Vagina (tissue), 2 donors: ENCODE measurements around the gene SSU72. TPM values are rescaled to one million over a fixed set of nuclear protein-coding genes. Genes with fewer than 3 reads are reported as not detected.

ENCODE experiments used
- DNase-seq, 2 donors: peaks; one replicate each; pipeline ENCODE4 v3.0.0-alpha.2; 2017; ENCODE audit errors: extremely low spot score in 2 of 2
- H3K27ac ChIP-seq: fragments of 200-600 bp; sonication (generic); one replicate; pipeline ENCODE4 v1.5.1; 2019
- H3K27me3 ChIP-seq: fragments of 200-600 bp; sonication (generic); one replicate; pipeline ENCODE4 v1.5.1; 2019
- H3K36me3 ChIP-seq, 2 donors: fragments of 200-600 bp; sonication (generic); one replicate each; pipeline ENCODE4 v1.5.1; 2017 to 2019
- H3K4me1 ChIP-seq: fragments of 200-600 bp; sonication (generic); one replicate; pipeline ENCODE4 v1.5.1; 2019
- H3K4me3 ChIP-seq, 2 donors: fragments of 200-600 bp; sonication (generic); 1 replicate in 1 of 2; 2 replicates in 1 of 2; pipeline ENCODE4 v1.5.1; 2016 to 2019
- H3K9me3 ChIP-seq: fragments of 200-600 bp; sonication (generic); one replicate; pipeline ENCODE4 v1.5.1; 2019
- CTCF ChIP-seq, 3 experiments: fragments of 450-650 bp in 2 of 3; fragments of 200-600 bp in 1 of 3; sonication (generic) in 1 of 3; IDR thresholded peaks; one replicate each; pipeline ENCODE4 v1.5.1; 2017 to 2019; ENCODE audit warnings: antibody characterized with exemption in 3 of 3, mild to moderate bottlenecking in 2 of 3, moderate library complexity in 2 of 3
- POLR2A ChIP-seq, 2 donors: fragments of 450-650 bp; IDR thresholded peaks; one replicate each; pipeline ENCODE4 v1.6.1; 2017; ENCODE audit warnings: antibody characterized with exemption in 2 of 2, mild to moderate bottlenecking in 2 of 2, moderate library complexity in 2 of 2
- POLR2AphosphoS5 ChIP-seq, 2 donors: sonication (generic); formaldehyde crosslinking; IDR thresholded peaks; one replicate each; pipeline ENCODE4 v1.9.0; 2017; ENCODE audit warnings: antibody characterized with exemption in 2 of 2, mild to moderate bottlenecking in 2 of 2, low read depth in 1 of 2; ENCODE audit not compliant: insufficient read depth in 1 of 2
- intact Hi-C: fragments of 100-400 bp; cut with DNase I; formaldehyde crosslinking; loops from one replicate; pipeline ENCODE4 v1.15.1; 2023
- total RNA-seq: library from RNA; depleted of rRNA; stranded (reverse); fragments of >200 nt; gene quantifications from one replicate; pipeline ENCODE4 v1.2.3, GENCODE V29; 2016

Gene SSU72
- total RNA-seq, 1 donor from 2014 or later = 105 TPM

GRCh38 chr1:1565340-1565739, 9.3 kb downstream of the SSU72 start:
- no peak for DNase-seq
- H3K27ac ChIP-seq = no peak overlapping the region
- no peaks in the 10 kb centered on the region for H3K27me3 ChIP-seq
- no peaks in the 10 kb centered on the region for H3K9me3 ChIP-seq
- peaks cover 27% of the 10 kb centered on the region for H3K4me1 ChIP-seq
- no peak overlapping the region for H3K4me3 ChIP-seq
- H3K36me3 ChIP-seq = peaks cover 0 to 35% of the 10 kb centered on the region in 2 donors
- no peak for TF ChIP-seq POLR2AphosphoS5 (IDR thresholded peaks at IDR 0.05; ENCODE audit: insufficient read depth in 1 of 2, low read depth in 1 of 2)
- TF ChIP-seq CTCF (IDR thresholded peaks at IDR 0.05) = no peak
- no peak for TF ChIP-seq POLR2A (IDR thresholded peaks at IDR 0.05)
- intact Hi-C loops = no loop called here

GRCh38 chr1:1564268-1564667, 10.4 kb downstream of the SSU72 start:
- Histone ChIP-seq H3K9me3 (no peaks in the 10 kb centered on the region), H3K4me3 (no peak overlapping the region), H3K36me3 (peaks cover 0 to 35% of the 10 kb centered on the region in 2 donors), H3K27ac (no peak overlapping the region), H3K4me1 (peaks cover 17% of the 10 kb centered on the region), H3K27me3 (no peaks in the 10 kb centered on the region)
- DNase-seq = no peak
- TF ChIP-seq CTCF (IDR thresholded peaks at IDR 0.05) (no peak), POLR2AphosphoS5 (IDR thresholded peaks at IDR 0.05; ENCODE audit: insufficient read depth in 1 of 2, low read depth in 1 of 2) (no peak), POLR2A (IDR thresholded peaks at IDR 0.05) (no peak)
- intact Hi-C loops = no loop called here

- intact Hi-C loops = no loop called here
- no peak for DNase-seq
- no peaks in the 10 kb centered on the region for H3K27me3 ChIP-seq
- TF ChIP-seq POLR2AphosphoS5 (IDR thresholded peaks at IDR 0.05; ENCODE audit: insufficient read depth in 1 of 2, low read depth in 1 of 2) (no peak), CTCF (IDR thresholded peaks at IDR 0.05) (no peak), POLR2A (IDR thresholded peaks at IDR 0.05) (no peak)
- no peak overlapping the region for H3K27ac ChIP-seq
- H3K9me3 ChIP-seq = no peaks in the 10 kb centered on the region
- peaks cover 17% of the 10 kb centered on the region for H3K4me1 ChIP-seq
- H3K4me3 ChIP-seq = no peak overlapping the region
- peaks cover 0 to 35% of the 10 kb centered on the region in 2 donors for H3K36me3 ChIP-seq
These were observed 11.0 kb downstream of the SSU72 start for GRCh38 chr1:1563688-1564087.

GRCh38 chr1:1562556-1563195, 12.0 kb downstream of the SSU72 start:
- intact Hi-C loops = no loop called here
- no peak for DNase-seq
- peaks cover 13% of the 10 kb centered on the region for H3K4me1 ChIP-seq
- no peak for TF ChIP-seq CTCF (IDR thresholded peaks at IDR 0.05)
- TF ChIP-seq POLR2A (IDR thresholded peaks at IDR 0.05) = no peak
- no peak for TF ChIP-seq POLR2AphosphoS5 (IDR thresholded peaks at IDR 0.05; ENCODE audit: insufficient read depth in 1 of 2, low read depth in 1 of 2)
- H3K4me3 ChIP-seq = no peak overlapping the region
- H3K9me3 ChIP-seq = no peaks in the 10 kb centered on the region
- no peaks in the 10 kb centered on the region for H3K27me3 ChIP-seq
- no peak overlapping the region for H3K27ac ChIP-seq
- peaks cover 0 to 35% of the 10 kb centered on the region in 2 donors for H3K36me3 ChIP-seq

GRCh38 chr1:1561801-1562470, 12.7 kb downstream of the SSU72 start:
- no peak for DNase-seq
- peaks cover 11% of the 10 kb centered on the region for H3K4me1 ChIP-seq
- intact Hi-C loops = no loop called here
- no peak overlapping the region for H3K27ac ChIP-seq
- H3K4me3 ChIP-seq = no peak overlapping the region
- no peaks in the 10 kb centered on the region for H3K9me3 ChIP-seq
- peaks cover 0 to 35% of the 10 kb centered on the region in 2 donors for H3K36me3 ChIP-seq
- no peak for TF ChIP-seq CTCF (IDR thresholded peaks at IDR 0.05)
- TF ChIP-seq POLR2A (IDR thresholded peaks at IDR 0.05) = no peak
- no peaks in the 10 kb centered on the region for H3K27me3 ChIP-seq
